OCI-LY7 (cell line): ENCODE data around the gene FMN2. TPM values are rescaled to one million over a fixed set of nuclear protein-coding genes. Genes with fewer than 3 reads are reported as not detected.
"Not testable (repeated sequence)": the region's sequence is repeated elsewhere in the genome, so short reads cannot be mapped to it uniquely, and the experiment has no call there.

Source experiments
- BruUV-seq: library from RNA; stranded (reverse); fragments of 400-500 nt; replicated peaks from 2 replicates; lab custom pipeline; 2021; lab: Mats Ljungman, UMichigan
- CTCF ChIA-PET: fragments of 300-600 bp; sonication (Branson Sonifier 250); formaldehyde crosslinking; loops from one replicate; lab custom pipeline; 2022; ENCODE audit warnings: antibody characterized with exemption; ENCODE audit not compliant: unreplicated experiment; lab: Charles Lee
- POLR2A ChIA-PET: fragments of 300-600 bp; sonication (Branson Sonifier 250); formaldehyde crosslinking; loops from one replicate; lab custom pipeline; 2022; ENCODE audit warnings: antibody characterized with exemption; lab: Charles Lee
- DNase-seq: peaks from one replicate; pipeline ENCODE4 v3.0.0-alpha.2; 2015; ENCODE audit warnings: low spot score
- H2AFZ ChIP-seq: fragments of 200-600 bp; sonication (generic), shearing (Covaris generic); 2 replicates; pipeline ENCODE4 v1.6.1; 2014; ENCODE audit warnings: mild to moderate bottlenecking, antibody characterized with exemption, low read length, moderate library complexity
- H3K27ac ChIP-seq: fragments of 200-600 bp; sonication (generic); 2 replicates; pipeline ENCODE4 v1.5.1; 2014; ENCODE audit warnings: mixed run types, low read depth, mild to moderate bottlenecking, moderate library complexity, low read length, inconsistent platforms; ENCODE audit not compliant: poor library complexity, severe bottlenecking
- H3K36me3 ChIP-seq: fragments of 200-600 bp; sonication (generic); 2 replicates; pipeline ENCODE4 v1.6.1; 2014; ENCODE audit warnings: mild to moderate bottlenecking, antibody characterized with exemption, low read length, moderate library complexity, mixed read lengths; ENCODE audit not compliant: insufficient read depth
- H3K4me1 ChIP-seq: fragments of 200-600 bp; sonication (generic); 2 replicates; pipeline ENCODE4 v1.5.1; 2014; ENCODE audit warnings: mild to moderate bottlenecking, low read length; ENCODE audit not compliant: insufficient read depth, poor library complexity, severe bottlenecking
- H3K4me2 ChIP-seq: fragments of 200-600 bp; sonication (generic); 2 replicates; pipeline ENCODE4 v1.6.1; 2014; ENCODE audit warnings: mild to moderate bottlenecking, low read length
- H3K4me3 ChIP-seq: fragments of 200-600 bp; sonication (generic); 2 replicates; pipeline ENCODE4 v1.5.1; 2014; ENCODE audit warnings: mild to moderate bottlenecking, low read depth, low read length; ENCODE audit not compliant: poor library complexity, severe bottlenecking
- H3K79me2 ChIP-seq: fragments of 200-600 bp; sonication (generic); 2 replicates; pipeline ENCODE4 v1.6.1; 2016; ENCODE audit warnings: low read depth, mild to moderate bottlenecking, low read length, moderate library complexity, mixed read lengths; ENCODE audit not compliant: insufficient read depth
- H3K9me2 ChIP-seq: fragments of 200-600 bp; sonication (generic); 2 replicates; pipeline ENCODE4 v1.6.1; 2016; ENCODE audit warnings: mild to moderate bottlenecking, low read length, mixed read lengths; ENCODE audit not compliant: insufficient read depth
- H3K9me3 ChIP-seq: fragments of 200-600 bp; sonication (generic); 2 replicates; pipeline ENCODE4 v1.6.1; 2014; ENCODE audit warnings: mild to moderate bottlenecking, mixed run types, low read length, mixed read lengths
- H4K20me1 ChIP-seq: fragments of 200-600 bp; sonication (generic); 2 replicates; pipeline ENCODE4 v1.6.1; 2014; ENCODE audit warnings: mild to moderate bottlenecking, antibody characterized with exemption, low read length, moderate library complexity, mixed read lengths; ENCODE audit not compliant: insufficient read depth
- EZH2phosphoT487 ChIP-seq: fragments of 200-600 bp; sonication (generic); IDR thresholded peaks from 2 replicates; pipeline ENCODE4 v1.6.1; 2018; ENCODE audit warnings: low read depth, borderline replicate concordance, mild to moderate bottlenecking, mixed run types, antibody characterized with exemption, low read length, moderate library complexity, mixed read lengths
- intact Hi-C: fragments of 100-400 bp; cut with micrococcal nuclease; formaldehyde crosslinking; loops from one replicate; pipeline ENCODE4 v1.10.0; 2022; ENCODE audit not compliant: unreplicated experiment
- total RNA-seq, 2 experiments: library from RNA; depleted of rRNA in 1 of 2; stranded (reverse); fragments of >200 nt in 1 of 2; shearing (Covaris generic) in 1 of 2; gene quantifications; 2 replicates each; pipeline ENCODE4 v1.2.3, GENCODE V29; 2014 to 2022
- TF ChIP-seq, protein P1 (sequence below): fragments of 200-600 bp; sonication (generic); conservative IDR thresholded peaks from 2 replicates; pipeline ENCODE4 v1.5.1; 2014; ENCODE audit warnings: mild to moderate bottlenecking, antibody characterized with exemption, low read length, moderate library complexity, mixed read lengths

Gene FMN2
- total RNA-seq, 2 experiments from 2014 or later = not detected

- intact Hi-C loops = no loop called here
- H3K4me3 ChIP-seq = no peak overlapping the region
- no peaks in the 10 kb centered on the region for H3K9me2 ChIP-seq
- no peaks in the 10 kb centered on the region for H4K20me1 ChIP-seq
- DNase-seq = no peak
- no TSS peak for BruUV-seq
- no peaks in the 10 kb centered on the region for H3K36me3 ChIP-seq
- ChIA-PET POLR2A (no interaction called here), CTCF (no interaction called here)
- H3K4me1 ChIP-seq = no peaks in the 10 kb centered on the region
- no peaks in the 10 kb centered on the region for H3K9me3 ChIP-seq
- H2AFZ ChIP-seq = no peak overlapping the region
- no peak overlapping the region for H3K4me2 ChIP-seq
- no peaks in the 10 kb centered on the region for H3K79me2 ChIP-seq
- no peak overlapping the region for H3K27ac ChIP-seq
- TF ChIP-seq, protein P1, sequence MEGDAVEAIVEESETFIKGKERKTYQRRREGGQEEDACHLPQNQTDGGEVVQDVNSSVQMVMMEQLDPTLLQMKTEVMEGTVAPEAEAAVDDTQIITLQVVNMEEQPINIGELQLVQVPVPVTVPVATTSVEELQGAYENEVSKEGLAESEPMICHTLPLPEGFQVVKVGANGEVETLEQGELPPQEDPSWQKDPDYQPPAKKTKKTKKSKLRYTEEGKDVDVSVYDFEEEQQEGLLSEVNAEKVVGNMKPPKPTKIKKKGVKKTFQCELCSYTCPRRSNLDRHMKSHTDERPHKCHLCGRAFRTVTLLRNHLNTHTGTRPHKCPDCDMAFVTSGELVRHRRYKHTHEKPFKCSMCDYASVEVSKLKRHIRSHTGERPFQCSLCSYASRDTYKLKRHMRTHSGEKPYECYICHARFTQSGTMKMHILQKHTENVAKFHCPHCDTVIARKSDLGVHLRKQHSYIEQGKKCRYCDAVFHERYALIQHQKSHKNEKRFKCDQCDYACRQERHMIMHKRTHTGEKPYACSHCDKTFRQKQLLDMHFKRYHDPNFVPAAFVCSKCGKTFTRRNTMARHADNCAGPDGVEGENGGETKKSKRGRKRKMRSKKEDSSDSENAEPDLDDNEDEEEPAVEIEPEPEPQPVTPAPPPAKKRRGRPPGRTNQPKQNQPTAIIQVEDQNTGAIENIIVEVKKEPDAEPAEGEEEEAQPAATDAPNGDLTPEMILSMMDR = no peak
- TF ChIP-seq EZH2phosphoT487 = no peak
Observed at GRCh38 chr1:240258910-240259309, 167.2 kb downstream of the FMN2 start.

DNA sequence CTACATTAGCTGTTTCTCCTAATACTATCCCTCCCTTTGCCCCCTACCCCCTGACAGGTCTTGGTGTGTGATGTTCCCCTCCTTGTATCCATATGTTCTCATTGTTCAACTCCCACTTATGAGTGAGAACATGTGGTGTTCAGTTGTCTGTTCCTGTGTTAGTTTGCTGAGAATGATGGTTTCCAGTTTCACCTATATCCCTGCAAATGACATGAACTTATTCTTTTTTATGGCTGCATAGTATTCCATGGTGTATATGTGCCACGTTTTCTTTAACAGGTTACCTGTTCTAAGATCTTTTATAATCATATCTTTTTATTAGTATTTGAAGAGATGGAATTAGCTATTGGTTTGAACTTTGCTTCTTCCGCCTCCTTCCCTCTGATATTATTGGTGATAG lies 172.8 kb downstream of the FMN2 start:
- H3K9me3 ChIP-seq, POLR2A ChIA-PET, H3K4me3 ChIP-seq, H2AFZ ChIP-seq, BruUV-seq, H3K27ac ChIP-seq, H3K4me2 ChIP-seq, H3K4me1 ChIP-seq, CTCF ChIA-PET, H3K79me2 ChIP-seq, H3K36me3 ChIP-seq, H4K20me1 ChIP-seq, H3K9me2 ChIP-seq, DNase-seq, intact Hi-C loops: not testable (repeated sequence)

DNA sequence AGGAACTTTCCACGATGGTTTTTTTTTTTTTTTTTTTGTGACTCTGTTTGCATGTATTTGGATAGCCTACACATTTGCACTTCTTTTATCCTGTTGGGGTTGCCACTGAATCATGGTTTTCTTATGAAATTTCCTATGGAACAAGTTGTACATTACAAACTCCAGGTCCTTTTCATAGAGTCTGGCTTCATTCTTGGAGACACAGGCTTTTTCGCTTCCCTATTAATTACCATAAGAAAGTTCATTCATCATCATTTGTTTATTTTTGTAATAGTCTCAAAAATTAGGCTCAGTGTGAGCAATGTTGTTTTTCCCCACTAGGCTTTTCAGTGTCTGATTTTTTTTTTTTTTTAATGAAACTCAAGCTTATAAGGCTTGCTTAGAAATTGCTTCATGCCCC lies 179.4 kb downstream of the FMN2 start:
- no peak overlapping the region for H3K27ac ChIP-seq
- intact Hi-C loops = no loop called here
- H2AFZ ChIP-seq = no peak overlapping the region
- no peak overlapping the region for H3K4me2 ChIP-seq
- H3K4me3 ChIP-seq = no peak overlapping the region
- ChIA-PET CTCF (no interaction called here), POLR2A (interaction anchor here (0.6 to 0.8 kb wide), 3 partner anchors 13 to 1496 kb away, joined by 3 to 4 read pairs (median 4); no protein-coding TSS in a partner anchor)
- H4K20me1 ChIP-seq = no peaks in the 10 kb centered on the region
- no TSS peak for BruUV-seq
- no peaks in the 10 kb centered on the region for H3K4me1 ChIP-seq
- H3K36me3 ChIP-seq = no peaks in the 10 kb centered on the region
- DNase-seq = no peak
- TF ChIP-seq, protein P1 = no peak
- TF ChIP-seq EZH2phosphoT487 = no peak
- H3K79me2 ChIP-seq = no peaks in the 10 kb centered on the region
- H3K9me3 ChIP-seq = no peaks in the 10 kb centered on the region
- H3K9me2 ChIP-seq = no peaks in the 10 kb centered on the region
